Keratinocyte (primary cell): ENCODE measurements around the gene RAET1G. TPM values are rescaled to one million over a fixed set of nuclear protein-coding genes. Genes with fewer than 3 reads are reported as not detected.

Source experiments
- DNase-seq: peaks from one replicate; pipeline ENCODE4 v3.0.0-alpha.2; 2011; ENCODE audit warnings: low read depth, missing footprints, low spot score
- FAIRE-seq: peaks from 2 replicates; lab custom pipeline; 2011; peaks lifted over from hg19 to GRCh38; lab: Jason Lieb, UNC
- H2AFZ ChIP-seq: 2 replicates; pipeline ENCODE4 v1.6.0; 2012; ENCODE audit warnings: low read length, control low read depth, inconsistent platforms; ENCODE audit not compliant: control insufficient read depth
- H3K27ac ChIP-seq: 2 replicates; pipeline ENCODE4 v1.5.1; 2011; ENCODE audit warnings: low read length; ENCODE audit not compliant: control insufficient read depth, insufficient read depth
- H3K27me3 ChIP-seq: 3 replicates; pipeline ENCODE4 v1.6.0; 2011; ENCODE audit warnings: low read length; ENCODE audit not compliant: control insufficient read depth, insufficient read depth; ENCODE audit errors: extremely low read depth
- H3K36me3 ChIP-seq, 2 experiments: 2 replicates in 1 of 2; 3 replicates in 1 of 2; pipeline ENCODE4 v1.5.1; 2011; ENCODE audit warnings: low read length in 2 of 2, mild to moderate bottlenecking in 1 of 2; ENCODE audit not compliant: control insufficient read depth in 2 of 2, insufficient read depth in 2 of 2; ENCODE audit errors: extremely low read depth in 1 of 2
- H3K4me1 ChIP-seq: 3 replicates; pipeline ENCODE4 v1.5.1; 2011; ENCODE audit warnings: low read length; ENCODE audit not compliant: control insufficient read depth, insufficient read depth; ENCODE audit errors: extremely low read depth
- H3K4me2 ChIP-seq: 3 replicates; pipeline ENCODE4 v1.6.0; 2011; ENCODE audit warnings: low read depth, low read length; ENCODE audit not compliant: control insufficient read depth, insufficient read depth; ENCODE audit errors: extremely low read depth
- H3K4me3 ChIP-seq, 3 experiments: fragments of 200-600 bp in 1 of 3; sonication (generic) in 1 of 3; 2 replicates in 2 of 3; 3 replicates in 1 of 3; pipeline ENCODE4 v1.5.1; 2011 to 2016; ENCODE audit warnings: low read length in 3 of 3, mild to moderate bottlenecking in 3 of 3, control low read depth in 2 of 3, inconsistent platforms in 1 of 3, low read depth in 1 of 3, mixed read lengths in 1 of 3, mixed run types in 1 of 3, moderate library complexity in 1 of 3; ENCODE audit not compliant: control insufficient read depth in 2 of 3, insufficient read depth in 2 of 3; ENCODE audit errors: extremely low read depth in 1 of 3
- H3K79me2 ChIP-seq: 2 replicates; pipeline ENCODE4 v1.6.0; 2012; ENCODE audit warnings: low read length; ENCODE audit not compliant: control insufficient read depth, insufficient read depth
- H3K9ac ChIP-seq: 3 replicates; pipeline ENCODE4 v1.6.0; 2011; ENCODE audit warnings: low read length; ENCODE audit not compliant: control insufficient read depth, insufficient read depth; ENCODE audit errors: extremely low read depth
- H3K9me1 ChIP-seq: 3 replicates; pipeline ENCODE4 v1.6.0; 2011; ENCODE audit warnings: low read length; ENCODE audit not compliant: control insufficient read depth, insufficient read depth; ENCODE audit errors: extremely low read depth
- H3K9me3 ChIP-seq: 2 replicates; pipeline ENCODE4 v1.5.1; 2012; ENCODE audit warnings: low read depth, low read length; ENCODE audit not compliant: control insufficient read depth
- H4K20me1 ChIP-seq: 3 replicates; pipeline ENCODE4 v1.6.0; 2011; ENCODE audit warnings: low read length; ENCODE audit not compliant: control insufficient read depth, insufficient read depth; ENCODE audit errors: extremely low read depth
- EZH2 ChIP-seq: IDR thresholded peaks from one replicate; pipeline ENCODE4 v1.6.1; 2012; ENCODE audit warnings: inconsistent platforms, mild to moderate bottlenecking, low read length, moderate library complexity
- dilution Hi-C: fragments of 300-500 bp; cut with MboI; formaldehyde crosslinking; loops from one replicate; pipeline ENCODE4 v1.7.0; 2020; ENCODE audit warnings: low sequenced_read_pairs; ENCODE audit not compliant: extremely low pct_ligation_motif_present
- polyA plus RNA-seq, 5 experiments: library from polyadenylated mRNA; depleted of rRNA in 3 of 5; stranded (reverse) in 3 of 5; stranded (forward) in 1 of 5; unstranded in 1 of 5; fragments of >200 nt; gene quantifications; 1 replicate in 1 of 5; 2 replicates in 3 of 5; 3 replicates in 1 of 5; pipeline versions ENCODE4 v1.2.1 to v1.2.3, GENCODE V29; 2011 to 2012; ENCODE audit warnings: missing spikeins in 2 of 5, low read depth in 1 of 5, low replicate concordance in 1 of 5
- TF ChIP-seq, protein P1 (sequence below), 3 experiments: IDR thresholded peaks in 1 of 3; conservative IDR thresholded peaks in 1 of 3; optimal IDR thresholded peaks in 1 of 3; 2 replicates in 2 of 3; 3 replicates in 1 of 3; pipeline versions ENCODE3 to v1.5.1; 2011; ENCODE audit warnings: low read length in 3 of 3, mild to moderate bottlenecking in 3 of 3, moderate library complexity in 2 of 3, control low read depth in 1 of 3, inconsistent platforms in 1 of 3; ENCODE audit not compliant: insufficient read depth in 2 of 3; ENCODE audit errors: extremely low read depth in 1 of 3

Gene RAET1G
- polyA plus RNA-seq, 1 donor (not counting 4 experiments of a cell fraction or from before 2014, with no cell fraction given) = 16.4 TPM

DNA sequence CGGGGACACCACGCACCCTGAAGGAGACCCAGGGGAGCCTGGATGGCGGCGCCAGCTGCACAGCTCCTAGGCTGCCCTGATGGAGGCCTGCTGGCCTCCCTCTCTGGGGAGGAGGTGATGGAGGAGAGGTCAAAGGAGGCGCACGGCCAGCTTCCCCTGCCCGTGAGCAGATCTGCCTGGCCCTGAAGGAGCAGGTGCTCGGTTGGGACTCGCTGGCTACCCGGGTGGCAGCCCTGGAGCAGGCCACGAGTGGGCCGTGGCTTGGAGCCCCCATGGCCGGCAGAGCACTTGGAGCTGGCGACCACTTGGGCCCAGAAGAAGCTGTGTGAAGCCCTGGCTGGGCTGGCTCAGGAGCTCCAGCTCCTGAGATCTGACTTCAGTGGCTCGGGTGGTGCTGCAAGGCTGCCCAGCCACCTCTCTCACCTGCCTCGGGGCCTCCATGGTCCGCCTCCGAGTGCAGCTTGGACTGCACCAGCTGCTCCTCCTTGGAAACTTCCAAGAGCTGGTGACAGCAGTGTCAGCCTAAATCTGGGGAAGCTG is 17.5 kb downstream of the RAET1G start:
- Histone ChIP-seq H3K4me2 (no peak overlapping the region), H3K9me3 (peaks cover 1% of the 10 kb centered on the region), H3K4me3 (no peak overlapping the region), H4K20me1 (no peaks in the 10 kb centered on the region), H3K27ac (no peak overlapping the region), H3K79me2 (no peaks in the 10 kb centered on the region), H3K27me3 (no peaks in the 10 kb centered on the region), H3K9ac (no peak overlapping the region), H3K4me1 (peaks cover 8% of the 10 kb centered on the region), H2AFZ (no peak overlapping the region), H3K36me3 (no peaks in the 10 kb centered on the region), H3K9me1 (no peaks in the 10 kb centered on the region)
- DNase-seq = no peak
- dilution Hi-C loops = no loop called here
- no peak for TF ChIP-seq EZH2
- TF ChIP-seq, protein P1, sequence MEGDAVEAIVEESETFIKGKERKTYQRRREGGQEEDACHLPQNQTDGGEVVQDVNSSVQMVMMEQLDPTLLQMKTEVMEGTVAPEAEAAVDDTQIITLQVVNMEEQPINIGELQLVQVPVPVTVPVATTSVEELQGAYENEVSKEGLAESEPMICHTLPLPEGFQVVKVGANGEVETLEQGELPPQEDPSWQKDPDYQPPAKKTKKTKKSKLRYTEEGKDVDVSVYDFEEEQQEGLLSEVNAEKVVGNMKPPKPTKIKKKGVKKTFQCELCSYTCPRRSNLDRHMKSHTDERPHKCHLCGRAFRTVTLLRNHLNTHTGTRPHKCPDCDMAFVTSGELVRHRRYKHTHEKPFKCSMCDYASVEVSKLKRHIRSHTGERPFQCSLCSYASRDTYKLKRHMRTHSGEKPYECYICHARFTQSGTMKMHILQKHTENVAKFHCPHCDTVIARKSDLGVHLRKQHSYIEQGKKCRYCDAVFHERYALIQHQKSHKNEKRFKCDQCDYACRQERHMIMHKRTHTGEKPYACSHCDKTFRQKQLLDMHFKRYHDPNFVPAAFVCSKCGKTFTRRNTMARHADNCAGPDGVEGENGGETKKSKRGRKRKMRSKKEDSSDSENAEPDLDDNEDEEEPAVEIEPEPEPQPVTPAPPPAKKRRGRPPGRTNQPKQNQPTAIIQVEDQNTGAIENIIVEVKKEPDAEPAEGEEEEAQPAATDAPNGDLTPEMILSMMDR (optimal IDR thresholded peaks at IDR 0.05 in 1 of 3, IDR thresholded peaks at IDR 0.05 in 1 of 3, conservative IDR thresholded peaks at IDR 0.05 in 1 of 3; ENCODE audit: extremely low read depth in 1 of 3, insufficient read depth in 2 of 3, low read length in 3 of 3) = no peak
- FAIRE-seq = no peak

DNA sequence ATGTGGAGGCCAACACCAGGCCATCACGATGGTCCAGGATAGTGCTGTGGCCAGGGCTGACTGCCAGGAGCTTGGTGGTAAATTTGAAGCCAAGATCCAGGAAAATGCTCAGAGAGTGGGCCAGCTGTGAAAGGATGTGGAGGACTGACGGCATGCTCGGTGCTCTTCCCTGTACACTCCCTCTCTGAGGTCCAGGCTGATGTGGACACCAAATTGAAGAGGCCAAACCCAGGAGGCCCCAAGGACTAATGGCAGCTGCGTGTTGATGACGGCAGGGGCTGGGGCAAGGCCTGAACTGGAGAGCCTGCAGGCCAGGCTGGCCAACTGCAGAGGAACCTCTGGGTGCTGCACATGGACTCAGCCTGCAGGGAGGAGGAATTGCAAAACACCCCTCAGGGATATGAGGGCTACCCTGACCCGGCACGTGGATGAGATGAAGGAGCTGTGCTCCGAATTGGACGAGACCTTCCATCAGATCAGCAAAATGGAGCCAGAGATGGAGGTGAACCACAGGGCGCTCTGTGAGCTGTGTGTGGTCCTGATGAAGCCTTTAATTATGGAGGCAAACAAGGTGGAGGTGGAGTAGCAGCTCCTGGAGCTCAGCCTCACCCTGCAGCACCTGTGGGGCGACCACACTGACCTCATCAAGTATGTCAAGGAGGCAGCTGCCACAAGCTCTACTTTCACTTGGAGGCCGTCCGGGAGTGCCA is 18.1 kb downstream of the RAET1G start:
- no peak for DNase-seq
- no peak for FAIRE-seq
- no peak overlapping the region for H3K9ac ChIP-seq
- no peak overlapping the region for H3K27ac ChIP-seq
- H3K79me2 ChIP-seq = no peaks in the 10 kb centered on the region
- no peaks in the 10 kb centered on the region for H3K9me1 ChIP-seq
- peaks cover 1% of the 10 kb centered on the region for H3K9me3 ChIP-seq
- no peak overlapping the region for H2AFZ ChIP-seq
- no peaks in the 10 kb centered on the region for H4K20me1 ChIP-seq
- no peaks in the 10 kb centered on the region for H3K27me3 ChIP-seq
- no peak overlapping the region for H3K4me3 ChIP-seq
- no peaks in the 10 kb centered on the region for H3K36me3 ChIP-seq
- no peak overlapping the region for H3K4me2 ChIP-seq
- TF ChIP-seq, protein P1 (optimal IDR thresholded peaks at IDR 0.05 in 1 of 3, IDR thresholded peaks at IDR 0.05 in 1 of 3, conservative IDR thresholded peaks at IDR 0.05 in 1 of 3; ENCODE audit: extremely low read depth in 1 of 3, insufficient read depth in 2 of 3, low read length in 3 of 3) = no peak
- no peak for TF ChIP-seq EZH2
- H3K4me1 ChIP-seq = peaks cover 14% of the 10 kb centered on the region
- dilution Hi-C loops = no loop called here
